AG10803 (cell line): Measurements from ENCODE around the gene PDZD4.

Experiments used
- DNase-seq: peaks from one replicate; pipeline ENCODE4 v3.0.0; 2010; ENCODE audit warnings: low read depth
- H3K4me3 ChIP-seq: 2 replicates; pipeline ENCODE4 v1.5.1; 2011; ENCODE audit warnings: mild to moderate bottlenecking, low read length, control low read depth
- CTCF ChIP-seq: conservative IDR thresholded peaks from 2 replicates; pipeline ENCODE4 v1.5.1; 2011; ENCODE audit warnings: mild to moderate bottlenecking, low read length, control low read depth, inconsistent platforms

PDZD4 gene

GRCh38 chrX:153801669-153802068 is 28.7 kb downstream of the PDZD4 start:
- no peak overlapping the region for H3K4me3 ChIP-seq
- DNase-seq = no peak
- TF ChIP-seq CTCF = no peak

GRCh38 chrX:153800746-153801145 is 29.6 kb downstream of the PDZD4 start:
- H3K4me3 ChIP-seq = no peak overlapping the region
- no peak for TF ChIP-seq CTCF
- no peak for DNase-seq

DNA sequence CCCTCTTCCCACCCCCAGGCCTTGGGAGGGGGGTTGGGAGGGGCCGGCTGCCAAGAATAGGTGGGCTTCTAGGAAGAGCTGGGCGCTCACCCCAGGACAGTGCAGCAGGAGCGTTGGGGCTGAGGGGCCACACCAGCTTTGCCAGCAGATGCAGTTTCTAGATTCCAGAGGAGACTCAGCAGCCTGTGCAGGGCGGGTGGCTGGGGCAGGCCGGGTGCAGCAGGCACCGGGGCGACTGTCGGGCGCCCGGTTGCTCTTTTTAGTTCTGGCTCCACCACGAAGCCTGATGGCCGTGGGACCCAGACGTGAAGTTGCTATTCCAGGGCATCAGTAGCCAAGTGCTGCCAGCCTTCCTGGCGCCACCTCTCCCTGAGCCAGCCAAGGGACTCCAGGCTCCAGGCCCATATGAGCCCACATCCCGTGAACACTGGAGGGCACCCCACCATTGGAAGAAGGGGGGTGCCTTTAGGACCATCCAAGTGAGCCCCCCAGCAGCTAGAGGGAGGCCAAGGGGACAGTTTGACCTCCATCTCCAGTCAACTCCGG is 30.1 kb downstream of the PDZD4 start:
- no peak for TF ChIP-seq CTCF
- H3K4me3 ChIP-seq = no peak overlapping the region
- DNase-seq = no peak

- H3K4me3 ChIP-seq = no peak overlapping the region
- DNase-seq = no peak
- TF ChIP-seq CTCF = no peak
These were observed 31.0 kb downstream of the PDZD4 start for GRCh38 chrX:153799326-153799725.

GRCh38 chrX:153797415-153798015 is 32.8 kb downstream of the PDZD4 start:
- no peak for TF ChIP-seq CTCF
- no peak for DNase-seq
- no peak overlapping the region for H3K4me3 ChIP-seq

- no peak for TF ChIP-seq CTCF
- peak overlapping the region; percentile 71 for H3K4me3 ChIP-seq
- no peak for DNase-seq
These were observed 35.2 kb downstream of the PDZD4 start for GRCh38 chrX:153794897-153795816.
